GM23248 (cell line): ENCODE data around the gene MYH11.

ENCODE experiments used
- EZH2 ChIP-seq: fragments of 200-600 bp; sonication (generic); IDR thresholded peaks from 2 replicates; pipeline ENCODE4 v1.6.1; 2018; ENCODE audit warnings: antibody characterized with exemption, mild to moderate bottlenecking; ENCODE audit not compliant: insufficient read depth, poor library complexity, severe bottlenecking
- EZH2phosphoT487 ChIP-seq: fragments of 200-600 bp; sonication (generic); IDR thresholded peaks from 2 replicates; pipeline ENCODE4 v1.6.1; 2018; ENCODE audit warnings: antibody characterized with exemption, moderate library complexity, mild to moderate bottlenecking, low read depth; ENCODE audit not compliant: insufficient read depth

- no peak for TF ChIP-seq EZH2phosphoT487
- no peak for TF ChIP-seq EZH2
These were observed 22.3 kb downstream of the MYH11 start for GRCh38 chr16:15834502-15834901.
